HG03060 (cell line): ENCODE data around the gene OR13C8.

ENCODE experiments used
- ATAC-seq: cut with Tn5 transposase; IDR thresholded peaks from one replicate; pipeline ENCODE4 v1.9.1; 2021; ENCODE audit warnings: low read depth, moderate number of reproducible peaks; ENCODE audit not compliant: unreplicated experiment

Gene OR13C8

GRCh38 chr9:104608336-104608735, 39.4 kb downstream of the OR13C8 start:
- ATAC-seq, result no peak

- no peak for ATAC-seq
Observed at GRCh38 chr9:104611213-104611612, 42.2 kb downstream of the OR13C8 start.

GRCh38 chr9:104617418-104617817, 48.5 kb downstream of the OR13C8 start:
- no peak for ATAC-seq

GRCh38 chr9:104618104-104618503, 49.1 kb downstream of the OR13C8 start, which contains the start of gene OR13C9:
Gene OR13C9, minus strand, starts transcription at chr9:104618204. Its CDS starts 0 bp downstream, at chr9:104618204.
- ATAC-seq, result no peak
